A549 (cell line): ENCODE measurements around the gene CALCOCO1. TPM values are rescaled to one million over a fixed set of nuclear protein-coding genes. Genes with fewer than 3 reads are reported as not detected.
"Not testable (repeated sequence)": the region's sequence is repeated elsewhere in the genome, so short reads cannot be mapped to it uniquely, and the experiment has no call there.

Experiments used
- ATAC-seq, 2 experiments: fragments of 200-7000 bp in 1 of 2; fragments of >200 bp in 1 of 2; cut with Nextera tagmentation in 1 of 2; cut with Tn5 transposase in 1 of 2; 3 replicates each; pipeline versions ENCODE4 v1.8.0 to v1.9.1; 2018 to 2020; ENCODE audit warnings: mild to moderate bottlenecking in 1 of 2, moderate library complexity in 1 of 2
- CTCF ChIA-PET: fragments of 300-600 bp; sonication (Branson Sonifier 250); formaldehyde crosslinking; extraction: SDS; loops from one replicate; lab custom pipeline; 2021; ENCODE audit warnings: antibody characterized with exemption, inconsistent platforms; lab: Yijun Ruan, JAX
- POLR2A ChIA-PET: fragments of 350-600 bp; formaldehyde crosslinking; extraction: SDS; loops from one replicate; lab custom pipeline; 2021; ENCODE audit warnings: antibody characterized with exemption, inconsistent platforms; lab: Yijun Ruan, JAX
- DNase-seq, 2 experiments: peaks; one replicate each; pipeline versions ENCODE4 v3.0.0 to v3.0.0-alpha.2; 2011 to 2016; ENCODE audit warnings: low read depth in 1 of 2, low spot score in 1 of 2
- FAIRE-seq: peaks from 2 replicates; lab custom pipeline; 2011; peaks lifted over from hg19 to GRCh38; lab: Jason Lieb, UNC
- H3K27ac ChIP-seq, 2 experiments: fragments of >200 bp; sonication (Bioruptor Twin); formaldehyde crosslinking; 3 replicates each; pipeline ENCODE4 v1.5.1; 2016 to 2017
- H3K4me1 ChIP-seq: fragments of >200 bp; sonication (Bioruptor Twin); formaldehyde crosslinking; 3 replicates; pipeline ENCODE4 v1.6.1; 2016
- H3K4me2 ChIP-seq: fragments of >200 bp; sonication (Bioruptor Twin); formaldehyde crosslinking; 3 replicates; pipeline ENCODE4 v1.6.1; 2016
- H3K4me3 ChIP-seq: fragments of >200 bp; sonication (Bioruptor Twin); formaldehyde crosslinking; 3 replicates; pipeline ENCODE4 v1.5.1; 2016
- H3K9me3 ChIP-seq: fragments of >200 bp; sonication (Bioruptor Twin); formaldehyde crosslinking; 3 replicates; pipeline ENCODE4 v1.6.1; 2016
- ATOH8 ChIP-seq: fragments of 250-450 bp; sonication (Bioruptor Pico); IDR thresholded peaks from 2 replicates; pipeline ENCODE4 v1.5.0; 2020; ENCODE audit warnings: low read depth, mild to moderate bottlenecking, moderate library complexity
- CBX2 ChIP-seq: fragments of 200-600 bp; sonication (generic); IDR thresholded peaks from 2 replicates; pipeline ENCODE4 v1.6.1; 2016; ENCODE audit warnings: low read depth, mild to moderate bottlenecking, borderline replicate concordance
- CEBPB ChIP-seq, 2 experiments: fragments of >200 bp in 1 of 2; sonication (Bioruptor Twin) in 1 of 2; formaldehyde crosslinking in 1 of 2; IDR thresholded peaks; 2 replicates each; pipeline ENCODE4 v1.6.1; 2012 to 2016
- ELK1 ChIP-seq: fragments of 150-350 bp; IDR thresholded peaks from 2 replicates; pipeline ENCODE4 v1.6.1; 2014; ENCODE audit warnings: low read depth, mild to moderate bottlenecking, low read length
- EP300 ChIP-seq, 2 experiments: fragments of >200 bp; sonication (Bioruptor Twin); formaldehyde crosslinking; IDR thresholded peaks; 2 replicates in 1 of 2; 3 replicates in 1 of 2; pipeline ENCODE4 v1.6.1; 2016 to 2017
- GATA3 ChIP-seq: IDR thresholded peaks from 2 replicates; pipeline ENCODE4 v1.6.1; 2012; ENCODE audit warnings: borderline replicate concordance
- HES2 ChIP-seq: fragments of >200 bp; sonication (Bioruptor Twin); formaldehyde crosslinking; IDR thresholded peaks from 2 replicates; pipeline ENCODE4 v1.6.1; 2016
- HMGXB4 ChIP-seq: fragments of 250-450 bp; sonication (Bioruptor Pico); IDR thresholded peaks from 2 replicates; pipeline ENCODE4 v1.5.0; 2021; ENCODE audit warnings: mild to moderate bottlenecking, moderate library complexity, borderline replicate concordance
- HOXB13 ChIP-seq: fragments of 250-450 bp; sonication (Bioruptor Pico); IDR thresholded peaks from 2 replicates; pipeline ENCODE4 v1.5.0; 2020; ENCODE audit warnings: low read depth, mild to moderate bottlenecking, moderate library complexity
- HOXB5 ChIP-seq: fragments of 250-450 bp; sonication (Bioruptor Pico); IDR thresholded peaks from 2 replicates; pipeline ENCODE4 v1.5.0; 2020; ENCODE audit warnings: mild to moderate bottlenecking, moderate library complexity
- KDM1A ChIP-seq: fragments of 200-600 bp; sonication (generic); IDR thresholded peaks from 2 replicates; pipeline ENCODE4 v1.6.1; 2016; ENCODE audit warnings: low read depth, mild to moderate bottlenecking
- MYC ChIP-seq: IDR thresholded peaks from 2 replicates; pipeline ENCODE4 v1.6.1; 2012; ENCODE audit warnings: mild to moderate bottlenecking, inconsistent platforms, low read length, improper control_type of control experiment, borderline replicate concordance
- NFE2L2 ChIP-seq: fragments of 150-350 bp; conservative IDR thresholded peaks from 2 replicates; pipeline ENCODE4 v1.6.1; 2014; ENCODE audit warnings: low read length
- NPAS2 ChIP-seq: fragments of 250-450 bp; sonication (Bioruptor Pico); IDR thresholded peaks from 2 replicates; pipeline ENCODE4 v1.8.0; 2022; ENCODE audit warnings: mild to moderate bottlenecking, moderate library complexity, borderline replicate concordance
- NR3C1 ChIP-seq: fragments of >200 bp; sonication (Bioruptor Twin); formaldehyde crosslinking; IDR thresholded peaks from 3 replicates; pipeline ENCODE4 v1.6.1; 2017
- PBX3 ChIP-seq: IDR thresholded peaks from 2 replicates; pipeline ENCODE4 v1.6.1; 2012
- POLR2AphosphoS2 ChIP-seq: conservative IDR thresholded peaks from 2 replicates; pipeline ENCODE4 v1.6.1; 2012; ENCODE audit warnings: low read length, improper control_type of control experiment, inconsistent platforms
- RARB ChIP-seq: fragments of 250-450 bp; sonication (Bioruptor Pico); IDR thresholded peaks from 2 replicates; pipeline ENCODE4 v1.8.0; 2021; ENCODE audit warnings: mild to moderate bottlenecking, moderate library complexity
- RNF2 ChIP-seq: fragments of 200-600 bp; sonication (generic); IDR thresholded peaks from 2 replicates; pipeline ENCODE4 v1.6.1; 2016; ENCODE audit warnings: low read depth, mild to moderate bottlenecking, antibody characterized with exemption, moderate library complexity, borderline replicate concordance
- SMC3 ChIP-seq: fragments of >200 bp; sonication (Bioruptor Twin); formaldehyde crosslinking; IDR thresholded peaks from 3 replicates; pipeline ENCODE4 v1.6.1; 2018; ENCODE audit warnings: inconsistent platforms
- TFCP2L1 ChIP-seq: fragments of 250-450 bp; sonication (Bioruptor Pico); IDR thresholded peaks from 2 replicates; pipeline ENCODE4 v1.5.0; 2021; ENCODE audit warnings: mild to moderate bottlenecking
- WGBS: methylation state at CpG from one replicate; pipeline ENCODE4 v1.1.6; 2017; ENCODE audit errors: missing lambda C conversion rate; 5-methylcytosine and 5-hydroxymethylcytosine counted together
- polyA plus RNA-seq, 4 experiments: library from polyadenylated mRNA; depleted of rRNA in 3 of 4; stranded (reverse); fragments of >200 nt; fragmentation: RNase III in 1 of 4; extraction: RNeasy Plus Mini Kit Qiagen cat#74134 plus additional on column Dnase treatment in 1 of 4; gene quantifications; 2 replicates in 3 of 4; 3 replicates in 1 of 4; pipeline ENCODE4 v1.2.3, GENCODE V29; 2011 to 2017

CALCOCO1 gene
- polyA plus RNA-seq, 2 of the 4 experiments (the other 2 are of a cell fraction): 28.8 to 41.5 TPM

GRCh38 chr12:53720946-53721345, 6.3 kb downstream of the CALCOCO1 start:
- TF ChIP-seq GATA3 (no peak), CBX2 (no peak), NR3C1 (no peak), TFCP2L1 (CRISPR knock-in tag) (no peak), NPAS2 (CRISPR knock-in tag) (no peak), EP300 (IDR thresholded peaks at IDR 0.05) (no peak), RNF2 (no peak), HOXB13 (CRISPR knock-in tag) (no peak), CEBPB (IDR thresholded peaks at IDR 0.05) (no peak), SMC3 (no peak)
- ATAC-seq: no peak
- Histone ChIP-seq H3K4me2 (no peak overlapping the region), H3K27ac (no peak overlapping the region), H3K9me3 (no peaks in the 10 kb centered on the region), H3K4me1 (peaks cover 1% of the 10 kb centered on the region), H3K4me3 (no peak overlapping the region)
- POLR2A ChIA-PET: no interaction called here
- CTCF ChIA-PET: interaction anchor here (0.6 to 20.4 kb wide), 6 partner anchors 11 to 60 kb away, joined by 3 to 447 read pairs (median 4); no protein-coding TSS in a partner anchor
- DNase-seq: no peak
- no peak for FAIRE-seq
- 54% methylated on average over 1 of the region's 1 CpG for WGBS

- H3K9me3 ChIP-seq: no peaks in the 10 kb centered on the region
- peak in 1 of 2 experiments; percentile 71; a peak in 3 of 6 replicates for ATAC-seq
- ChIA-PET POLR2A (interaction anchor here (1.1 kb wide), 1 partner anchor 219 kb away, joined by 3 read pairs; the partner anchor contains the start of gene TARBP2), CTCF (interaction anchor here (1.1 to 20.4 kb wide), 4 partner anchors 8 to 25 kb away, joined by 3 to 447 read pairs (median 10); no protein-coding TSS in a partner anchor)
- DNase-seq: peak in 1 of 2 experiments; percentile 36
- no peak overlapping the region for H3K4me3 ChIP-seq
- TF ChIP-seq POLR2AphosphoS2: no peak
- TF ChIP-seq HMGXB4: no peak
- no peak for TF ChIP-seq NFE2L2
- TF ChIP-seq RARB: no peak
- no peak for TF ChIP-seq HOXB13 (CRISPR knock-in tag)
- TF ChIP-seq HES2: no peak
- TF ChIP-seq MYC: no peak
- TF ChIP-seq KDM1A: no peak
- no peak for TF ChIP-seq EP300 (IDR thresholded peaks at IDR 0.05)
- TF ChIP-seq PBX3: no peak
- no peak for TF ChIP-seq CBX2
- TF ChIP-seq ATOH8 (CRISPR knock-in tag): no peak
- no peak for TF ChIP-seq ELK1
- TF ChIP-seq NPAS2 (CRISPR knock-in tag): no peak
- TF ChIP-seq HOXB5 (CRISPR knock-in tag): no peak
- H3K4me1 ChIP-seq: no peaks in the 10 kb centered on the region
- H3K4me2 ChIP-seq: no peak overlapping the region
- H3K27ac ChIP-seq: no peak overlapping the region
- WGBS: 69% methylated on average over 2 of the region's 2 CpGs
- no peak for FAIRE-seq
Observed at GRCh38 chr12:53719649-53720048, 7.6 kb downstream of the CALCOCO1 start.

GRCh38 chr12:53718567-53718966, 8.7 kb downstream of the CALCOCO1 start:
- ATAC-seq, FAIRE-seq, H3K9me3 ChIP-seq, H3K27ac ChIP-seq, H3K4me3 ChIP-seq, H3K4me2 ChIP-seq, POLR2A ChIA-PET, H3K4me1 ChIP-seq, DNase-seq: not testable (repeated sequence)
- WGBS: 91% methylated on average over 6 of the region's 6 CpGs
- CTCF ChIA-PET: interaction anchor here (0.7 to 20.4 kb wide), 4 partner anchors 16 to 46 kb away, joined by 3 to 447 read pairs (median 8); no protein-coding TSS in a partner anchor
